GM19468 (cell line): Measurements from ENCODE around the gene BACE2.

Source experiments
- ATAC-seq: cut with Tn5 transposase; IDR thresholded peaks from one replicate; pipeline ENCODE4 v1.9.1; 2021; ENCODE audit warnings: mild to moderate bottlenecking, moderate library complexity, moderate number of reproducible peaks; ENCODE audit not compliant: unreplicated experiment; ENCODE audit errors: extremely low read depth

BACE2 gene

DNA sequence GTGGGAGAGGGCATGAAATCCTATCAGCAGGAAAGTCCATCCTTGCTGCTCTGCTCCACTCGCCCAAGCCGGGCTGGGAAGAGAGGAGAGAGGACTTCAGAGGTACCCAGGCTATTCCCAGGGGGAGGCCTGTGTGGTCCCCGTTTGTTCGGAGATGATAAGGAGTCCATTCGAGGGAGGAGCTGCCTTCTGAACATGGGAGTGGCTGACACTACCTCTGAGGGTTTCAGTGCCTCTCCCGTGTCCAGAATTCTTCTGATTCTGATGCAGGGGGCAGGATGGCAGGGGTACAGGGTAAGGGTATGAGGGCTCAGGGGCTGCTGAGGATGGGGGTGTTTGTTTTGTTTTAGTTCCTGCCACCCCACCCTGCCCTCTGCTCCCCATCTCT lies 40.4 kb downstream of the BACE2 start:
- no peak for ATAC-seq

GRCh38 chr21:41209016-41209619 lies 41.2 kb downstream of the BACE2 start:
- no peak for ATAC-seq

GRCh38 chr21:41210426-41211059 lies 42.6 kb downstream of the BACE2 start:
- no peak for ATAC-seq

- ATAC-seq, result no peak
Observed at GRCh38 chr21:41211060-41211805, 43.3 kb downstream of the BACE2 start.

GRCh38 chr21:41213021-41213420 lies 45.1 kb downstream of the BACE2 start:
- no peak for ATAC-seq

DNA sequence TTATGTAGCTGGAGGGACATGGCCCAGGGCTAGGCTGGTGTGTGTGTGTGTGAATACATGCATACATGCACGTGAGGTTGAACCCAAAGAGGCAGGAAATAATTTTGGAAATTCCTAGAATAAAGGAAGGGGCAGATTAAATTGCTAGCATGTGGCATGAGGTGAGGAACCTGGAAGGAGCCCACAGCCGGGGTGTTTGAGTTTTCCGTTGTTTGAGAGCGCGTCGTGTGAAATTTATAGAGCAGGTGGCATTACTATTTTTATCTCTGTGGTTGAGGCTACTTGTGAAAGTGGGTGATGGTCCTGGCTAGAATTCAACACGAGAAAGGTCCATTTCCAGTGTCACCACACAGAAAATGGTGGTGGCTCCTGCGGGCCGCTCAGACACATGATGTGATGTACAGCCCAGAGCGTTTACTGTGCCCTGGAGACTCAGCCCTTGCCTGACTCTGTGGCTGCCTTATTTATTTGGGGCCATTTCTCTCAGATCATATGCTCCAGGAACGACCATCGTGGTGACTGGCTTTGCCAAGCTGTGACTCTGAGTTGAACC lies 48.0 kb downstream of the BACE2 start:
- ATAC-seq, result no peak

DNA sequence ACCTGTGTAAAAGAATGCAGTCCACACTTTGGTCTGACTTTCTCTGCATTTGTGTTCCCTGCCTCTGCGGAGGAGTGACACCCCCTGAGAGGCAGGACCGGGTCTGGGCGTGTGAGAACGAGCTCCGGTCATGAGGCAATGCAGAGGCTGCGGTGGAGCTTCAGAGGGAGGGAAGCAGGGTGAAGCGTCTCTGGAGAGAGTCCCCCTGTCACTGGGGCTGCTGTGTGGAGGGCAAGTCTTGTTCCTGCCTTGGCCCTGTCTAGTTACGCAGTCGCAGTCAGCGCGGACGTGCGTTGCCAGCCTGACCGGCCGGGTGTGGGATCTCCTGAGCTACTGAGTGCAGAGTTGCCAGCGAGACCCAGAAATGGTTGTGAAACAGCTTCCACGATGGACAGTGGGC lies 48.5 kb downstream of the BACE2 start:
- no peak for ATAC-seq

DNA sequence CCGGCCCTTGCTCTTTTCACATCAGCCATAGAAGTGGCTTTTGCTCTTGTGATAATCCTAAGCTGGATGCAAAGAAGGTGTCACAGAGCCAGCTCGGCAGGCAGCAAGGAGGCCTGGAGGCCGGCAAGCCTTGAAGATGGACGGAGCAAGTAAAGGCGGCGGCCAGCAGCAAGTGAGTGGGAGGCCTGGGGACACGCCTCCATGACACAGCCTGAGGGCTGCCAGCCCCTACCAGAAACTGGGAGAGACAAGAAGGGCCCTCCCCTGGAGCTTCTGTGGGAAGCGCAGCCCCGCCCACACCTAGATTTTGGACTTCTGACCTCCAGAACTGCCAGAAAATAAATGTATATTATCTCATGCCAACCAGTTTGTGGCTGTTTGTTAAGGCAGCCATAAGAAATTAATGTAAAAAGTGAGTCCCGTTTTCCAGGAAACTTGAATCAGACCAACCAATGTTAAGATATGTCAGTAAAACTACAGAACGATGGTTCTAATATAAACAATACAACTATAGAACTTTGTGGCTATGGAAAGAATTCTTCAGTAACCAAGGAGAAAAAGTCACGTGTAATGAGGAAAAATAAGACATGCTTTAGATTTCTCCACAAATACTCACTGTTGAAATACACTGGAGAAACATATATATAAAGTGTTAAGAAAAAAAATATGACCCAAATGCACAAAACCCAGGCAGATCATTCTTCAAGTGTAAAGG lies 49.9 kb downstream of the BACE2 start:
- no peak for ATAC-seq

DNA sequence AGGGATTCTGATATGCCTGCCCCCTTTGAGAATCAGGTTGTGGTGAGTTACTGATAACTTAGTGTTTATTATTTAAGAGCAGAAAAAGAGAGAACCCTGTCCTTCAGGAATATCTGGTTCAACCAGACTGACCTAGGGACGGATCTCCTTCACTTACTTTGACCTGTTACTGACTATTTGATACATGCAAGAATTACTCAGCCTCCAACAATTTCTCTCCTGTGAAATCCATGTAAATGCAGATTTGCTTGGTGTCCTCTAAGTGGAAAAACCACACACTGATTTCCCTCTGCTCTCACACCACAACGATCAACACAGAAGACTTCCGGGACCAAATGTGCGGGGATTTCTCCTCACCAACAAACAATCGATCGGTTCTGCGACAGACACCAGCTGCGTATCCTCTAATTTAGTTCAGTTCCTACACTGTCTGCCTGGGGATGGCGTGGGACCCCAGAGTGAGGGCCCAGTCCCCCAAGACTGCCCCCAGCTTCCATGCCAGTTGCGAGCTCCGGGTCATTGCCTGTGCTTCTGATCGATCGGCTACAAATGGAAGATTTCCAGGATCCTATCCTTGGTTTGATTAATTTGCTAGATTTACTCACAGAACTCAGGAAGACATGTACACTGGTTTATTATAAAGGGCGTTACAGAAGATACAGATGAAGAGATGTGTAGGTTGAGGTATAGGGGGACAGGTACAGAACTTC lies 51.7 kb downstream of the BACE2 start:
- no peak for ATAC-seq

DNA sequence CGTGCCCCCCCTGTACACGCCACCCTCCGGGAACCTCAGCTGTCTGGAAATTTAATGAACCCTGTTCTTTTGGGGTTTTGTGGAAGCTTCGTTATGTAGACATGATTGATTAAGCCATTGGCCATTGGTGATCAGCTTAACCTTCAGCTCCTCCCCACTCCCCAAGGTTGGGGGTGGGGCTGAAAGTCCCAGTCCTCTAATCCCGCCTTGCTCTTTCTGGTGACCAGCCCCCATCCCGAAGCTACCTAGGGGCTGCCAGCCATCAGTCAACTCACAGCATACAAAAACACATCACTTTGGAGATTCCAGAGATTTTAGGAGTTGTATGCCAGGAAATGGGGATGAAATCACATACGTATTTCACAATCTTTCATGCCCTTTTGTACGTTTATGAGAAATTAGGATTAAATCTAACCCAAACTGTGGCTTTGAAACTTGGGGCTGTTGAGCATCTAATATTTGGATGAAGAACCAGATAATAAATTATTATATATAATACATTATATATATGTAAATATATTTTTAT lies 52.3 kb downstream of the BACE2 start:
- no peak for ATAC-seq

DNA sequence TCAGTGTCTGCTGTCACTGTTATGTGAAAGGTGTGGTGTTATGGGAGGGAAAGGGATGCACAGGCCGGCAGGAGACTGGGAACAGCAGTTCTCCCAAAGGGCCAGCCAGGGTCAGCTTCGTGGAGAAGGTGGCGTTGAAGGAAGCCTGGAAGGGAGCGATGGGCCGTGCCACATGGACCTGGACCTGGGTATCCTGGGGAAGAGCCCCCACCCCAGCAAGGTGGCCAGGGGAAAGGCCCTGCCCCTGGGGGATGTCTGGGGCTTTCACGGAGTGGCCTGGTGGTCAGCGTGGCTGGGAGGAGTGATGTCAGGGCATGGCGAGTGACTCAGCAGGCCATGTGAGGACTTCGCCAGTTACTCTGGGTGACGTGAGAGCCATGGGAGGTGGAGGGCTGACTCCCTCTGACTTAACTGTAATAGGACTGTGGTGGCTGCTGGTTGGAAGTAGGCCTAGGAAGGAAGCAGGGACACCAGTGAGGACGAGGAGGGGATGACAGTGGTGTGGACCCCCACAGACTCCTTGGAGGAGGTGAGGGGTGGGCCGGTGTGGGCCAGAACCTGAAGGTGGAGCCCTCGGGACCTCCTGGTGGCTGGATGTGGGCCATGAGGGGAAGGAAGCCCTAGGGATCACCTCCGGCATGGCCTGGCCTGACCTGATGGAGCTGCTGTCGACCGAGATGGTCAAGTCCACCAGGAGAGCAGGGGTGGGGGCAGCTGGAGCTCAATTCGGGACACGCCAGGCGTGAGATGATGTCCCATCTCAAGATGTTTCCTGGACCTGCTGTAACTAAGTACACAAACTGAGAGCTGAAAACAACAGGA lies 54.5 kb downstream of the BACE2 start:
- no peak for ATAC-seq

GRCh38 chr21:41226853-41227252 lies 58.9 kb downstream of the BACE2 start:
- no peak for ATAC-seq

DNA sequence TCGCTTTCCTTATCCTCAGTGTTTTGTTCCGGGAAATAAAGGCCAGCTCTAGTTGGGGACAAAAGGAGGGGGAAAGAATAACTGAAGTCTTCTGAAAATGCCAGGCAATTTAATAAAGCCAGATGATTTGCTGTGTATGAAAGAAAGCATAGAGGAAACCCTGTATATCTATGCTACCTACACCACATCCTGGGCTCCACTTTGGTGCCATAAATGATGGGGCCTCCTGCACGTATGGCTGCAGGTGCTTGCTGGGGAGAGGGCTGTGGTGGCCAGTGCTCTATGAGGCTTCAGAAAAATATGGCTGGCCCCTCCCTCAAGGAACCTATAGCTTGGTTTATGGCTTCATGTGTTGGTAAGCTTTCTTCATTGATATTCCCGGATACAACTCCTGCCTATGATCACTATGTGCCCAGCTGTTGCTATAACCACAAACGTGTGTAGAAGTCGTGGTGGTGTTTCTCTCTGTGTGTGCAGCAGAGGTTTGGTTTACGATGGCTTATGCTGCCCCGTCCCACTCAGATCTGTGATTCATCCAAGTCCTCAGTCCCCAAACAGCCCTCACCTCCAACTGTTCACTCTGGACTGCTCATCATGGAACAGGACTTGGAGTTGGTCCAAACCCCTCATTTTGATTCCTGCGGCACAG lies 59.5 kb downstream of the BACE2 start:
- ATAC-seq, result no peak

- no peak for ATAC-seq
Observed at GRCh38 chr21:41228006-41228370, 60.0 kb downstream of the BACE2 start.

GRCh38 chr21:41228492-41228891 lies 60.5 kb downstream of the BACE2 start:
- ATAC-seq, result no peak

- ATAC-seq, result no peak
Observed at GRCh38 chr21:41228958-41229357, 61.0 kb downstream of the BACE2 start.

GRCh38 chr21:41229509-41230248 lies 61.7 kb downstream of the BACE2 start:
- ATAC-seq, result no peak

DNA sequence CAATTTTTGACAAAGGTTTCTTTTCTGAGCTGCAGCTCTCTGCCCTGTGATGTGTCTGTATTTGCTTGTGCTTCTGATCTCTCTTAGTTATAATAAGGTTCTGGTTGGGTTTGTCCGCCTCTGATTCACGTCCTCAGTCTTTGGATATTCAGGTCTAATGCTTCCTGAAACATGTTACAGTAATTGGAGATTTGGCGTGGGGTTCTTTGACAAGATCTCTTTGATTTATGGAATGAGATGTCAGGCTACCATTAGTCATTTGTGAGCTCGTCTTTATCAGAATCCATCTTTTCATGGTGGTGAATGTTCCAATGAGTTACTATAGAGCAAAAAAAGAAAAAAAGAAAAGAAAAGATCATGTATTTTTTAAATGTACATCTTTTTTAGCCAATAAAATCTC lies 62.5 kb downstream of the BACE2 start:
- no peak for ATAC-seq
